Left ventricle myocardium inferior (tissue), 1 donor: ENCODE measurements around the gene S100A12. TPM values are rescaled to one million over a fixed set of nuclear protein-coding genes. Genes with fewer than 3 reads are reported as not detected.

Experiments used
- DNase-seq: peaks from one replicate; pipeline ENCODE4 v3.0.0-alpha.2; 2020
- H3K27ac ChIP-seq: fragments of 200-600 bp; replicated peaks from 2 replicates; pipeline ENCODE4 v1.8.0; 2021
- H3K27me3 ChIP-seq: fragments of 200-600 bp; 2 replicates; pipeline ENCODE4 v1.8.0; 2021; ENCODE audit warnings: low read depth
- H3K36me3 ChIP-seq: fragments of 200-600 bp; 2 replicates; pipeline ENCODE4 v1.8.0; 2021
- H3K4me1 ChIP-seq: fragments of 200-600 bp; 2 replicates; pipeline ENCODE4 v1.8.0; 2021
- H3K4me3 ChIP-seq: fragments of 200-600 bp; 2 replicates; pipeline ENCODE4 v1.8.0; 2021; ENCODE audit warnings: mild to moderate bottlenecking, moderate library complexity
- H3K9me3 ChIP-seq: fragments of 200-600 bp; replicated peaks from 2 replicates; pipeline ENCODE4 v1.8.0; 2021
- intact Hi-C: fragments of 100-400 bp; cut with micrococcal nuclease; formaldehyde crosslinking; loops from one replicate; pipeline ENCODE4 v1.11.0; 2022
- total RNA-seq: library from RNA; stranded (reverse); fragmentation: NEBNext Ultra II Directional; extraction: Animal tissue kit (Norgen Biotek cat#: 25700); gene quantifications from one replicate; pipeline ENCODE4 v1.2.1, GENCODE V29; 2021
- TF ChIP-seq, protein P1 (sequence below): fragments of 200-600 bp; IDR thresholded peaks from 2 replicates; pipeline ENCODE4 v1.8.0; 2021; ENCODE audit warnings: antibody characterized with exemption, mild to moderate bottlenecking, borderline replicate concordance
- donor health status: DM: no; HTN: yes; CAD: no; lungs with severe emphysema.

The S100A12 gene
- total RNA-seq, 1 donor from 2014 or later, result 2.3 TPM

DNA sequence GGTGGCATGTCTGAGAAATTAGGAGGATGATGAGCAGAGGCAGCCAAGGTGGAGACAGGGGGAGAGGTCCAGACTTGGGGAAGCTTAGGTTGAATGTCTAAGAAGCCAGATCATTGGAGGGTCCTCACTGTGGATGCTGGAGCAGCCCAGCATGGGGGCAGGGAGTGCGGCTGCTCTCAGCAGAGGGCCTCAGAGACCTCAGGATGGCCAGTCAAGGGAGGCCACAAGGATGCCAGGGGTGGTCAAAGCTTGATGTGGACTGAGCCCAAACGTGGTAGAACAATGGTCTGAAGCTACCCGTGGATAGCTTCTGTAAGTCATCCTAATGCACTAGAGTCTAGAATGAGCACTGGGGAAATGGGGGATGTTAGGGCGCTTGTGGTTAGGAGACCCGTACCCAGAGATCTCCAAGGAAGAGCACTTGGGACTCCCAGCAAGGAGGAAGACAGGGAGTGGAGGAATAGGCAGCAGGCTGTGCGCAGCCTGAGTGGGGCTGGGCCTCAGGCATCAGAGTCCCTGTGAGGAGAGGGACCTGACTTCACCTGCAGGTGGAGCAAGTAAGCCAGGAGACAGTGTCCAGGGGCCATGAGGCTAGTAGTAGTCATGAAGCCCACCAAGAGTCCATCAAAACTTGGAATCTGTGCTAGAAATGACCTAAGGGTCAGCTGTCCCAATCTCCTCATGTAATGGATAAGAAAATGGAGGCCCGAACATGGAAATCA lies 22.0 kb downstream of the S100A12 start:
- no peak for DNase-seq
- no peaks in the 10 kb centered on the region for H3K36me3 ChIP-seq
- H3K4me3 ChIP-seq, result no peak overlapping the region
- no peaks in the 10 kb centered on the region for H3K4me1 ChIP-seq
- H3K27ac ChIP-seq, result no peak overlapping the region
- H3K27me3 ChIP-seq, result peaks cover 46% of the 10 kb centered on the region
- no peaks in the 10 kb centered on the region for H3K9me3 ChIP-seq
- TF ChIP-seq, protein P1, sequence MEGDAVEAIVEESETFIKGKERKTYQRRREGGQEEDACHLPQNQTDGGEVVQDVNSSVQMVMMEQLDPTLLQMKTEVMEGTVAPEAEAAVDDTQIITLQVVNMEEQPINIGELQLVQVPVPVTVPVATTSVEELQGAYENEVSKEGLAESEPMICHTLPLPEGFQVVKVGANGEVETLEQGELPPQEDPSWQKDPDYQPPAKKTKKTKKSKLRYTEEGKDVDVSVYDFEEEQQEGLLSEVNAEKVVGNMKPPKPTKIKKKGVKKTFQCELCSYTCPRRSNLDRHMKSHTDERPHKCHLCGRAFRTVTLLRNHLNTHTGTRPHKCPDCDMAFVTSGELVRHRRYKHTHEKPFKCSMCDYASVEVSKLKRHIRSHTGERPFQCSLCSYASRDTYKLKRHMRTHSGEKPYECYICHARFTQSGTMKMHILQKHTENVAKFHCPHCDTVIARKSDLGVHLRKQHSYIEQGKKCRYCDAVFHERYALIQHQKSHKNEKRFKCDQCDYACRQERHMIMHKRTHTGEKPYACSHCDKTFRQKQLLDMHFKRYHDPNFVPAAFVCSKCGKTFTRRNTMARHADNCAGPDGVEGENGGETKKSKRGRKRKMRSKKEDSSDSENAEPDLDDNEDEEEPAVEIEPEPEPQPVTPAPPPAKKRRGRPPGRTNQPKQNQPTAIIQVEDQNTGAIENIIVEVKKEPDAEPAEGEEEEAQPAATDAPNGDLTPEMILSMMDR, result peak; percentile 40
- intact Hi-C loops, result loop anchor here (5.0 kb wide), 1 partner anchor 144 kb away; no protein-coding TSS in a partner anchor

DNA sequence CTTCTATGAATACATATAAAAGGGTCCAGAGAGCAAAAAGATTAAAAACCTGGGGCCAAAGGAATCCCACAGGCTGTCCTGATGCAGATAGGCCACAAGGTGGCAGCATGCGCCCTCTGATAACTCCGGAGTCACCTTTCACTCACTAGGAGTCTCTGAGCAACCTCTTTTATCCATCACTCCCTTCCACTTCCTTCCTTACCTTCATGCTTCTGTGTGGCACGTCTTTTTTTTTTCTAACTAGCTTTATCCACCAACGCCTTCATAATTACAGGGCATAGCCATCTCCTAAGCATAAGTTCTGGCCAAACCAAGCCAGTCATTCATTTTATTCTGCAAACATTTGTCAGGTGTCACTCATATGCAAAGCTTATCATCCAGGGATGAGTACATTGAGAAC lies 22.9 kb downstream of the S100A12 start:
- DNase-seq, result peak; percentile 62
- TF ChIP-seq, protein P1, result peak; percentile 95
- H3K36me3 ChIP-seq, result no peaks in the 10 kb centered on the region
- no peak overlapping the region for H3K27ac ChIP-seq
- no peaks in the 10 kb centered on the region for H3K4me1 ChIP-seq
- intact Hi-C loops, result loop anchor here (5.0 kb wide), 1 partner anchor 145 kb away; no protein-coding TSS in a partner anchor
- H3K27me3 ChIP-seq, result peaks cover 55% of the 10 kb centered on the region
- no peaks in the 10 kb centered on the region for H3K9me3 ChIP-seq
- no peak overlapping the region for H3K4me3 ChIP-seq

DNA sequence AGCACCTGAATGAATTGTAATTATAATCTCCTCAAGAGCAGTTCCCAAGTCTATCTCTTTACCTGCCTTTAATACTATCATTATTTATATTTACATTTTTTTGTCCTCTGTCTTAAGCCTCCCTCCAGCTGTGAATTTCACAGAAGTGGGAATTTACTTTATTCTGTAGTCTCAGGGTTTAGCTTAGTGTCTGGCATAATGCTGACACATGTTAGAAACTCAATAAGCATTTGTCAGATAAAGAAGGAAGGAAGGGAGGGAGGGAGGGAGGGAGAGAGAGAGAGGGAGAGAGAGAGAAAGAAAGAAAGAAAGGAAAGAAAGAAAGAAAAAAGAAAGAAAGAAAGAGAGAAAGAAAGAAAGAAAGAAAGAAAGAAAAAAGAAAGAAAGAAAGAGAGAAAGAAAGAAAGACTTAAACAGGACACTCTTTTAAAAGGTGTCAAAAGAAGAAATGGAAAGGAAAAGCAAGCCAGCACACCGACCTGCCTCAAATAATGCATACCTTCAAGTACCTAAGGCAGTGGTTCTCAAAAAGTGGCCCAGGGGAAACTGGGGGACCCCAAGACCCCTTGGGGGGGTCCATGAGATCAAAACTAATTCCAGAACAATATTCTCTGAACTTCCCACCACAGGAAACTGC lies 25.0 kb downstream of the S100A12 start:
- H3K27me3 ChIP-seq, result peaks cover 75% of the 10 kb centered on the region

DNA sequence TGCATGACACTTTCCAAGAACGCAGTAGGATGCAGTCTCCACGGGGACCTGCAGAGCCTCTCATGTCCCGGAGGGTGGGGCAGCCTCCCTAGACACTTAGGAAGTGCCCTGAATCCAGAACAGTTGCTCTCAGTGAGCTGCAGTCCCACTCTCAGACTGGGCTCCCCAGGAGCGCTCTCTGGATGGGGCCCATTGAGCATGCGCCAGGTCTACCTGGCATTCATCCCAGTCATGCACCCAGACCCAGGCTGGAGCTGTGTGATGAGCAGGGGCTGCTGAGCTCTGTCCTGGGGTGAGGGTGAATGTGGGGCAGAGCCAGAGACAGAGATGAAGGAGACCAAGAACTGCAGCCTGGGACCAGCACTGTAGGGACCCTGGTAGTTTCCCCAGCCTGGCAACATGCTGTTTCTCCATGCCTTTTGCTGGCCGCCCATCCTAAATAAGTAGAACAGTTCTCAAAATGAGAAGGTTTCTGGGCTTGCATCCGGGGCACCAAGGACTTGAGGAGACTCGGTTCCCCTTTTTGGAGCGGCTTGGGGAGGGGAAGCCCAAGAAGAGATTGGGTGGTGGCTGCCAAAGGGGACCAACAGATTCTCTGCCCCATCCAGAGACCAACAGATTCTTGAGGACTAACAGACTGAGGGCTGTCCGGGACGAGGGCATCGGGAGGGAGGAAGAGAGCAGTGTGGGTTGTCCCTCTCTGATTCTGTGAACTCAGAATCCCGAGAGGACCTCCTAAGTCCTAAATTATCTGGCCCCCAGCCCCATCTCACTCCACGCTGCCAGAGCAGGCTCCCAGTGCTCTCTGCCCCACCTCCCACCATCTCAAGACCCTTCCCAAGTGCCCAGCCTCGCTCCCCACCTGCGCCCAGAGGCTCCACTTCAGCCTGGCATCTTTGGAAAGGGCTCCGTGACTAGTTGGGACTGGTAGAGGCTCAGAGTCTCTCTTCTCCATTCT lies 25.8 kb downstream of the S100A12 start:
- Histone ChIP-seq H3K4me1 (no peaks in the 10 kb centered on the region), H3K4me3 (no peak overlapping the region), H3K9me3 (no peaks in the 10 kb centered on the region), H3K36me3 (no peaks in the 10 kb centered on the region), H3K27ac (no peak overlapping the region), H3K27me3 (peaks cover 79% of the 10 kb centered on the region)
- TF ChIP-seq, protein P1, result no peak
- no peak for DNase-seq
- intact Hi-C loops, result loop anchor here (5.0 kb wide), 1 partner anchor 148 kb away; no protein-coding TSS in a partner anchor

More for the DNA sequence above, 25.0 kb downstream of the S100A12 start:
- DNase-seq, result no peak
- H3K4me3 ChIP-seq, result no peak overlapping the region
- H3K36me3 ChIP-seq, result no peaks in the 10 kb centered on the region
- H3K27ac ChIP-seq, result no peak overlapping the region
- no peaks in the 10 kb centered on the region for H3K4me1 ChIP-seq
- H3K9me3 ChIP-seq, result no peaks in the 10 kb centered on the region
- intact Hi-C loops, result loop anchor here (5.0 kb wide), 1 partner anchor 147 kb away; no protein-coding TSS in a partner anchor
- TF ChIP-seq, protein P1, result no peak
